ENCODE measurements around the gene SSUH2. TPM values are rescaled to one million over a fixed set of nuclear protein-coding genes. Genes with fewer than 3 reads are reported as not detected.

Gene SSUH2
- total RNA-seq, 1 experiment from 2014 or later: 0.24 TPM

- DNase-seq (ENCODE audit: low read depth): no peak
These were observed 3.1 kb downstream of the SSUH2 start for GRCh38 chr3:8641472-8641871.

GRCh38 chr3:8640223-8640622 is 4.4 kb downstream of the SSUH2 start:
- DNase-seq (ENCODE audit: low read depth): no peak

- DNase-seq (ENCODE audit: low read depth): no peak
These were observed 5.0 kb downstream of the SSUH2 start for GRCh38 chr3:8639659-8640000.

GRCh38 chr3:8638994-8639658 is 5.5 kb downstream of the SSUH2 start:
- no peak for DNase-seq (ENCODE audit: low read depth)

GRCh38 chr3:8637348-8637747 is 7.2 kb downstream of the SSUH2 start:
- DNase-seq (ENCODE audit: low read depth): no peak

DNA sequence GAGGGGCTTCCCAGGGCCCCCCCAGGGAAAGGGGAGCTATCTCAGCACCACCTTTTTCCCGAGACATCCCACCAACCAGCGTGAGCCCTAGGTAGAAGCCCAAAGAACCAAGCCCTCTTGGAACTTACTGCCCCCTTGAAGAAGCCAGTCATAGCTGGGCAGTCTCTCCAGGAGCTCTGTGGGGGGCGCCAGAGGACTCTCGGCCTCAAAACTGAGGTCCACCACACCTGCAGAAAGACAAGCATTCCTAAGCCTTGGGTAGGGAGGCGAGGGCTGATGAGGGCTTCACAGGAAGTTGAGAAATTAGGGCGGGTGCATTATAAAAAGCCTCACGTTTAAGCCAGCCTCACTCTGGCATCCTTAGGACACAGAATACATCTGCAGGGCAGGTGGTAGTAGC is 9.0 kb downstream of the SSUH2 start:
- no peak for DNase-seq (ENCODE audit: low read depth)

DNA sequence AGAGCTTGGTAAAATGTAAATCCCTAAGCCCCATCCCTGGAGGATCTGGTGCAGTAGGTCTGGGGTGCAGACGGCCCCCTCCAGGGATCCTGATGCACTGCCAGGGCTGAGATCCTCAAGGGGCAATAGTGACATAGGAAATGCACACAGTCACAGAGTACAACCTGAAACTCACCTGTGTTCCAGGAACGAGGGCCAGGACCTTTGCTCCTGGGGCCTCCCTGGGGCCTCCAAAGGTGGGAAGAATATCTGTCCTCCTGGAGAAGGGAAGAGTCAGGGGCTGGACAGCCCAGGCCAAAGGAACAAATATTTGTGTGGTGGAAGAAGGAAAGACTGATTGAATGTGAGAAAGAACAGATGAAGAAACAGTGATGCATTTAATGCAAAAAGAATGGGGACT is 9.5 kb downstream of the SSUH2 start:
- no peak for DNase-seq (ENCODE audit: low read depth)

DNA sequence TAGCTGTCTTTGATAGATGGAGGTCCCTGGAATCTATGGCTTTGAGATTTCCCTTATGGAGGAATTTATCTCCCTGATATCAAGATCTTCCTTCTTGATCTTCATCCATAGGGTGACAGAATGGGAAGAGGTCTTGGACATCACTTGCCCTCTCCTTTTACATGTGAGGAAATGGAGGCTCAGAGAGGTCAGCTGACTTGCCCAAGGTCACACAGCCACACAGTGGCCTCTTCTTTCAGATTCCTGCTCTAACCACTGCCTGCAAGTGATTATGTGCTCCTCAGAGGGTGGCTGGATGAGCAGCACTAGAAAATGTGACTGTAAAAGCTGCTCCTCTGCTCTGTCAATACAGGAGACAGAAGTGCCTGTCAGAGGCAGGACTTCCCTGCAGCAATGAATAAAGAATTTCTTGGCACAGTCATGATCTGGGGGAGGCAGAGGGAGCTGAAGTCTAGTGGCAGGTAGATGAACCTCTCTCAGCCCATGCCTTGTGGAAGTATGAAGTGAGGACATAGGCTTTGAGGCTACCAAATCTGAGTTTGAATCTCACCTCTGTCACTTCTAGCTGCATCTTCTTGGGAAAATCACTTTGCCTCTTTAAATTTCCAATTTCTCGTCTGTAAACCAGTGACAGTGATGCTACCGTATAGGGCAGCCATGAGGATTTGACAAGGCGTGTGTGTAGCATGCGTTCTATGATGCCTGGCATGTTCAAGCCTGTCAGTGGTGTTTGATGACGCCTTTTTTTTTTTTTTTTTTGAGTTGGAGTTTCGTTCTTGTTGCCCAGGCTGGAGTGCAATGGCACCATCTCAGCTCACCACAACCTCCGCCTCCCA is 12.0 kb downstream of the SSUH2 start:
- DNase-seq (ENCODE audit: low read depth): no peak

DNA sequence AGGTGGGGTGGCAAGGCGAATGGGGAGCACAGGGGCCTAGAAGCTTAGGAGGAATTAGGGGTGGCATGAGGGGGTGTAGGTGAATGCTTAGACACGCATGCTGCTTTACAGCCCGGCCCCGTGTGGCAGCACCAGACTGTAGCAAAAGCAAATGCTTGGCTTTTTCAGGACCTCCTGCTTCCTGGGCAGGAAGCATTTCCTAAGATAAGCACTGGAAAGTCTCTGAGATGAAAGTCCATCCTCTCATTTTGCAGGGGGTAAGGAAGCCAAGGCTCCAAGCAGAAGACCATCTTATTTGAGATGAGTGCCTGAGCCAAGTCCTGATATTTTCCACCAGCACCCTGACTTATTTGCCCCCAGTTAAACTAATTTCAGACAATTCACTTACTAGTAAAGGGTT is 12.9 kb downstream of the SSUH2 start:
- no peak for DNase-seq (ENCODE audit: low read depth)

GRCh38 chr3:8629151-8630021 is 15.2 kb downstream of the SSUH2 start:
- DNase-seq (ENCODE audit: low read depth): peak; percentile 98

DNA sequence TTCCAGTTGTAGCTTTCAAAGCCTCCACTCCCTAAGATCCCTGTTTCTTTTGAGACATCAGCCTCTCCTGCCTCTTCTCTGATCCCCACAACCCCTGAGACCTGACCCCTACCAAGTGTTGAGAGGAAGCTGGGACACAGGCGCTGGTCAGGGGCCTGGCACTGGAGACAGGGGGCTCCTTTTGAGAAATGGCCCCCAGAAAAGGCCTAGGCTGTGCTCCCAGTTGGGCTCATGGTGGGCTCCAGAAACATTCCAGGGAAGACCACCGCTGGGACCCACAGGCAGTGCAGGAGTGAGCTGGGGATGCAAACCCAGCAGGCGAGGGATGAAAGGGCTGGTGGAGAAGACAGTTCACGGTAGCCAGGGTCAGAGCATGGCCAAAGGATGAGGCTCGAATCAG is 16.6 kb downstream of the SSUH2 start:
- DNase-seq (ENCODE audit: low read depth): no peak

- DNase-seq (ENCODE audit: low read depth): no peak
These were observed 17.2 kb downstream of the SSUH2 start for GRCh38 chr3:8627201-8627940.

DNA sequence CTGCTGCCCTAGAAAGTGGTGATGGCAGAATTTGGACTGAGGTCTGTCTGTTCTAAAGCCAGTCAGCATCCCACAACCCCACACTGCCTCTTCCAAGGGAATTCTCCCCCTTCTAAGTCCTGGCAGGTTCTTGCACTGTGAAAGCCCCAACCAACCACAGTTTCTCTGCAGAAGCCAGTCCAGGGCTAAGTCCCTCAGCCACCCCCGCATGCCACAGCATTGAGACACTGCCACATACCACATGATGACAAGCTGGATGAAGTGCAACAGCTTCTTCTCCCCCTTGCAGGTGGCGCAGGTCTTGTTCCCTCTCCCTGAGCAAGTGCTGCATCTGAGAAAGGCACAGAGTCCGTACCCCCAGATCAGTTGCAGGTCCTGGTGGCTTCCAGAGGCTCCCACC is 18.6 kb downstream of the SSUH2 start:
- DNase-seq (ENCODE audit: low read depth): peak; percentile 59

- no peak for DNase-seq (ENCODE audit: low read depth)
These were observed 20.0 kb downstream of the SSUH2 start for GRCh38 chr3:8624612-8625011.

DNA sequence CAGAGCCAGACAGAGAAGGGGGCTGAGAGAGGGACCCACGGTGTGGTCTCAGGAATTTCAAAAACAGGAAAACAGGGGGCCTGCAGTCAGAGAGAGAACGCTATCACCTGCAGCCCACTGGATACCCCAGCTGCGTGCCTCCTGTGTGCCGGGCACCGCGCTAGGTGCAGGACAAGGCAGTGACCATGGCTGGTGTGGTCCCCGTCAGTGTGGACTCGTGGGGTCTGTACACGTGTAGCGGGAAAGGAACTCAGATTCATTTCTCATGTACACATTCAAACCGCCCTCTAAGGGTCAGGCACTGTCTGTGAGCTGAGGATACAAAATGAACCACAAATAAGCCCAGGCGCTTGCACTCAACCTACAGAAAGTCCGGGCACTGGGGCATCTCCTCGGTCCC is 20.9 kb downstream of the SSUH2 start:
- no peak for DNase-seq (ENCODE audit: low read depth)

GRCh38 chr3:8622873-8623691 is 21.5 kb downstream of the SSUH2 start:
- DNase-seq (ENCODE audit: low read depth): peak; percentile 68

GRCh38 chr3:8621872-8622271 is 22.7 kb downstream of the SSUH2 start:
- peak; percentile 66 for DNase-seq (ENCODE audit: low read depth)

DNA sequence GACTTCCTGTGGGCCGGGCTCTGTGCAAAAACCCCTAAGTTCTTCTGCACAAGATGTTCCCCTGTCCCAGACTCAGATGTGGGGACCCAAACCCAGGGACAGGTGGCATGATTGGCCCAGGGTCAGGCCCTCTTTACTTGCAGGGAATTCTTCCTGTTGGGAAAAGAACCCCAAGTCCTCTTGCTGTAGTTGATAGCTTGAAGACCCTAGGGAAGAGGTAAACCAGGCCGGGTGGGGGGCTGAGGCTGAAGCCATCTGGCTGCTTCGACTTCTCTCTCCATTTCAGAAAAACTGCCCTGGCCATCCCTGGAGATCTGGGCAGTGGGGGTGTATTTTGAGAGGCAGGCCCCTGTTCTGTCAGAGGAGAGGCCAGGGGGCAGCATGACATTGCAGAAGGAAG is 23.5 kb downstream of the SSUH2 start:
- DNase-seq (ENCODE audit: low read depth): no peak

GRCh38 chr3:8619548-8619947 is 25.1 kb downstream of the SSUH2 start:
- DNase-seq (ENCODE audit: low read depth): peak; percentile 23

GRCh38 chr3:8618950-8619349 is 25.6 kb downstream of the SSUH2 start:
- DNase-seq (ENCODE audit: low read depth): no peak

- no peak for DNase-seq (ENCODE audit: low read depth)
These were observed 26.7 kb downstream of the SSUH2 start for GRCh38 chr3:8617921-8618320.

Data from RPMI7951 (cell line).